Tibial nerve (tissue), 4 donors: ENCODE measurements around the gene INTS1. TPM values are rescaled to one million over a fixed set of nuclear protein-coding genes. Genes with fewer than 3 reads are reported as not detected.

Source experiments
- DNase-seq, 2 donors: peaks; one replicate each; pipeline ENCODE4 v3.0.0-alpha.2; 2019; ENCODE audit warnings: low spot score in 2 of 2
- H3K27ac ChIP-seq, 4 donors: fragments of 200-600 bp; sonication (generic) in 3 of 4; one replicate each; pipeline ENCODE4 v1.5.1; 2017 to 2019; ENCODE audit warnings: mild to moderate bottlenecking in 1 of 4
- H3K27me3 ChIP-seq, 2 donors: fragments of 200-600 bp; sonication (generic) in 1 of 2; one replicate each; pipeline versions ENCODE4 v1.5.1 to v1.6.0; 2017 to 2019
- H3K36me3 ChIP-seq, 3 donors: fragments of 200-600 bp; sonication (generic); one replicate each; pipeline ENCODE4 v1.5.1; 2018 to 2019
- H3K4me1 ChIP-seq, 4 donors: fragments of 200-600 bp; sonication (generic) in 3 of 4; one replicate each; pipeline ENCODE4 v1.5.1; 2017 to 2019
- H3K4me3 ChIP-seq, 4 donors: fragments of 200-600 bp; sonication (generic) in 3 of 4; one replicate each; pipeline ENCODE4 v1.5.1; 2017 to 2019; ENCODE audit warnings: mild to moderate bottlenecking in 1 of 4, moderate library complexity in 1 of 4
- H3K9me3 ChIP-seq, 4 donors: fragments of 200-600 bp; sonication (generic) in 3 of 4; one replicate each; pipeline ENCODE4 v1.5.1; 2017 to 2019
- CTCF ChIP-seq, 5 experiments: fragments of 200-600 bp in 3 of 5; fragments of 450-650 bp in 2 of 5; sonication (generic) in 3 of 5; IDR thresholded peaks; one replicate each; pipeline ENCODE4 v1.5.1; 2016 to 2019; ENCODE audit warnings: antibody characterized with exemption in 5 of 5, mild to moderate bottlenecking in 3 of 5, moderate library complexity in 2 of 5
- EP300 ChIP-seq, 2 donors: sonication (generic); formaldehyde crosslinking; IDR thresholded peaks; one replicate each; pipeline ENCODE4 v1.6.1; 2017; ENCODE audit warnings: antibody characterized with exemption in 2 of 2, mild to moderate bottlenecking in 1 of 2
- POLR2A ChIP-seq, 2 donors: fragments of 450-650 bp; IDR thresholded peaks; one replicate each; pipeline ENCODE4 v1.6.1; 2017; ENCODE audit warnings: antibody characterized with exemption in 2 of 2, mild to moderate bottlenecking in 2 of 2, moderate library complexity in 2 of 2
- WGBS, 2 donors: methylation state at CpG; one replicate each; pipeline ENCODE4 v1.1.5; 2018; 5-methylcytosine and 5-hydroxymethylcytosine counted together
- total RNA-seq, 4 donors: library from RNA; depleted of rRNA; stranded (reverse); fragments of >200 nt; gene quantifications; one replicate each; pipeline ENCODE4 v1.1.0, GENCODE V29; 2016

INTS1 gene
- total RNA-seq, 4 donors from 2014 or later: 45.7 to 81.6 (median 52.3) TPM

GRCh38 chr7:1425292-1426136, 78.7 kb downstream of the INTS1 start:
- DNase-seq: no peak
- no peak overlapping the region for H3K27ac ChIP-seq
- peaks cover 0 to 62% of the 10 kb centered on the region in 2 donors for H3K27me3 ChIP-seq
- 60 to 63% methylated on average over 18 of the region's 18 CpGs for WGBS, 2 donors
- TF ChIP-seq EP300 (IDR thresholded peaks at IDR 0.05): no peak
- no peaks in the 10 kb centered on the region for H3K36me3 ChIP-seq
- H3K4me3 ChIP-seq: no peak overlapping the region
- H3K9me3 ChIP-seq: no peaks in the 10 kb centered on the region
- peaks cover 0 to 23% (median 0%) of the 10 kb centered on the region in 4 donors for H3K4me1 ChIP-seq

- Histone ChIP-seq H3K9me3 (no peaks in the 10 kb centered on the region), H3K27me3 (peaks cover 0 to 58% of the 10 kb centered on the region in 2 donors)
Observed at GRCh38 chr7:1424041-1424440, 80.1 kb downstream of the INTS1 start.

GRCh38 chr7:1423264-1423811, 80.9 kb downstream of the INTS1 start:
- no peak for TF ChIP-seq EP300 (IDR thresholded peaks at IDR 0.05)
- Histone ChIP-seq H3K4me3 (no peak overlapping the region), H3K27me3 (peaks cover 0 to 59% of the 10 kb centered on the region in 2 donors), H3K4me1 (peaks cover 0 to 7% (median 0%) of the 10 kb centered on the region in 4 donors), H3K9me3 (no peaks in the 10 kb centered on the region), H3K27ac (no peak overlapping the region), H3K36me3 (no peaks in the 10 kb centered on the region)
- DNase-seq: no peak
- 57 to 65% methylated on average over 5 of the region's 5 CpGs for WGBS, 2 donors

More at GRCh38 chr7:1424041-1424440, 80.1 kb downstream of the INTS1 start:
- Histone ChIP-seq H3K4me1 (peaks cover 0 to 11% (median 0%) of the 10 kb centered on the region in 4 donors), H3K36me3 (no peaks in the 10 kb centered on the region), H3K4me3 (no peak overlapping the region), H3K27ac (no peak overlapping the region)
- TF ChIP-seq POLR2A (IDR thresholded peaks at IDR 0.05): no peak
- TF ChIP-seq EP300 (IDR thresholded peaks at IDR 0.05): no peak
- TF ChIP-seq CTCF (IDR thresholded peaks at IDR 0.05): no peak
- no peak for DNase-seq
- 77 to 80% methylated on average over 12 of the region's 12 CpGs for WGBS, 2 donors

- peaks cover 0 to 62% of the 10 kb centered on the region in 2 donors for H3K27me3 ChIP-seq
- H3K4me3 ChIP-seq: no peak overlapping the region
- 25 to 28% methylated on average over 23 to 24 of the region's 24 CpGs for WGBS, 2 donors
Observed at GRCh38 chr7:1422512-1423263, 81.5 kb downstream of the INTS1 start.

GRCh38 chr7:1421946-1422345, 82.2 kb downstream of the INTS1 start:
- TF ChIP-seq EP300 (IDR thresholded peaks at IDR 0.05) (no peak), CTCF (IDR thresholded peaks at IDR 0.05) (no peak), POLR2A (IDR thresholded peaks at IDR 0.05) (no peak)
- DNase-seq: no peak
- Histone ChIP-seq H3K4me3 (no peak overlapping the region), H3K9me3 (no peaks in the 10 kb centered on the region), H3K27ac (no peak overlapping the region), H3K27me3 (peaks cover 0 to 66% of the 10 kb centered on the region in 2 donors), H3K4me1 (peaks cover 0 to 7% (median 0%) of the 10 kb centered on the region in 4 donors), H3K36me3 (no peaks in the 10 kb centered on the region)
- 85 to 86% methylated on average over 7 to 8 of the region's 8 CpGs for WGBS, 2 donors

More at GRCh38 chr7:1422512-1423263, 81.5 kb downstream of the INTS1 start:
- DNase-seq: no peak
- no peak overlapping the region for H3K27ac ChIP-seq
- TF ChIP-seq POLR2A (IDR thresholded peaks at IDR 0.05) (no peak), EP300 (IDR thresholded peaks at IDR 0.05) (no peak), CTCF (IDR thresholded peaks at IDR 0.05) (no peak)
- H3K4me1 ChIP-seq: peaks cover 0 to 7% (median 0%) of the 10 kb centered on the region in 4 donors
- no peaks in the 10 kb centered on the region for H3K9me3 ChIP-seq
- no peaks in the 10 kb centered on the region for H3K36me3 ChIP-seq
